ENCODE results near the gene SERGEF. TPM values are rescaled to one million over a fixed set of nuclear protein-coding genes. Genes with fewer than 3 reads are reported as not detected.

Gene SERGEF
- total RNA-seq, 4 donors from 2014 or later = 62.2 to 116 (median 83.5) TPM

DNA sequence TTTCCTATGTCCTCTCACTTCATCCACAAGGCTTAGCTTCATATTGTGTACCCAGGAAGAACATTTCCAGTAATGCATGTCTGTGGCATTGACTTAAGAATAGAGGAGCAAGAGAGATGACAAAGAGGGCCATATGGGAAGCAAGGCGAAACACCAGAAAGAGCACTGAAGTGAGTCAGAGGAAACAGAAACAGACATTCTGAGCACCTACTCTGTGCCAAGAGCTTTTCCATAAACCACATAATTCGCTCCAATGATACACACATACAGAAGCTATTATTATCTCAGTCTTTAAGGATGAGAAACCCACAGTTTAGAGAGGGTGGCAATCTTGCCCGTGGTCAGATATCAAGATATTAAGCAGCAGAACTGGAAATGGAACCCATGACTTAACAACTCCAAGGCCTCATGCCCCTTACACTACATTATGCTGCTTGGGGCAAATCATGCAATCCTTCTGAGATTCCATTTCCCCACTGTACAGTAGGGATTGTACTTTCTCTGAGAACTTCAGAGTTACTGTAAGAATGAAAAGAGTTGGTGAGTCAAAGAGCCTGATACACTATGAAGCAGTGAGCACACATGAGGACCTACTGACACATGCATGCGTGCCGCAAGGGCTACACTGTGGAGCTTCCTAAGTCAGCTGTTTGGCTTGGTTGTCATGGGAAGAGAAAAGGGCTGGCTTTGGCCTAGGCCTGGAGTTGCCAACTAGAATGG lies 151.7 kb downstream of the SERGEF start:
- H3K4me3 ChIP-seq (replicated peaks in 1 of 3) = no peak overlapping the region
- H3K4me1 ChIP-seq = peaks cover 6 to 12% of the 10 kb centered on the region in 2 donors
- intact Hi-C loops (cut with DNase I) = no loop called here
- no peaks in the 10 kb centered on the region for H3K36me3 ChIP-seq
- DNase-seq = no peak
- no peaks in the 10 kb centered on the region for H3K27me3 ChIP-seq
- 96 to 98% methylated on average over 5 of the region's 5 CpGs for WGBS, 2 donors
- no peak overlapping the region for H3K27ac ChIP-seq
- TF ChIP-seq POLR2A (IDR thresholded peaks at IDR 0.05) = no peak
- TF ChIP-seq, protein P1, sequence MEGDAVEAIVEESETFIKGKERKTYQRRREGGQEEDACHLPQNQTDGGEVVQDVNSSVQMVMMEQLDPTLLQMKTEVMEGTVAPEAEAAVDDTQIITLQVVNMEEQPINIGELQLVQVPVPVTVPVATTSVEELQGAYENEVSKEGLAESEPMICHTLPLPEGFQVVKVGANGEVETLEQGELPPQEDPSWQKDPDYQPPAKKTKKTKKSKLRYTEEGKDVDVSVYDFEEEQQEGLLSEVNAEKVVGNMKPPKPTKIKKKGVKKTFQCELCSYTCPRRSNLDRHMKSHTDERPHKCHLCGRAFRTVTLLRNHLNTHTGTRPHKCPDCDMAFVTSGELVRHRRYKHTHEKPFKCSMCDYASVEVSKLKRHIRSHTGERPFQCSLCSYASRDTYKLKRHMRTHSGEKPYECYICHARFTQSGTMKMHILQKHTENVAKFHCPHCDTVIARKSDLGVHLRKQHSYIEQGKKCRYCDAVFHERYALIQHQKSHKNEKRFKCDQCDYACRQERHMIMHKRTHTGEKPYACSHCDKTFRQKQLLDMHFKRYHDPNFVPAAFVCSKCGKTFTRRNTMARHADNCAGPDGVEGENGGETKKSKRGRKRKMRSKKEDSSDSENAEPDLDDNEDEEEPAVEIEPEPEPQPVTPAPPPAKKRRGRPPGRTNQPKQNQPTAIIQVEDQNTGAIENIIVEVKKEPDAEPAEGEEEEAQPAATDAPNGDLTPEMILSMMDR (IDR thresholded peaks at IDR 0.05) = no peak
- no peaks in the 10 kb centered on the region for H3K9me3 ChIP-seq

DNA sequence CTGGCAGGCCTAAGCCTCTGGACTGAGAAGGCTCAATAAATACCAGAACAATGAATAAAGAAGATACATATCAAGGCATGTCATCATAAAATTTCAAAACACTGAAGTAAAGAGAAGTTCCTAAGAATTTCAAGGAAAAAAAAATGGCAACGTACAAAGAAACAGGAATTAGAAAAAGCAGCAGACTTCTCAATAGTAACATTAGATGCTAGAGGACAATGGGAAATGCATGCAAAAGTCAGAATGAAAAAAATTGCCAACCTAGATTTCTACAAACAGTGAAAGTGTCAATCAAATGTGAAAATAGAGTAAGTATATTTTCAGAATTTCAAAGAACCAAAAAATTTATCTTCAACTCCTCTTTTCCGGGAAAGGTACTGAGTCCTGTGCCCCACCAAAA lies 153.3 kb downstream of the SERGEF start:
- WGBS, 2 donors = 92 to 93% methylated on average over 2 of the region's 2 CpGs
- no peak for DNase-seq

DNA sequence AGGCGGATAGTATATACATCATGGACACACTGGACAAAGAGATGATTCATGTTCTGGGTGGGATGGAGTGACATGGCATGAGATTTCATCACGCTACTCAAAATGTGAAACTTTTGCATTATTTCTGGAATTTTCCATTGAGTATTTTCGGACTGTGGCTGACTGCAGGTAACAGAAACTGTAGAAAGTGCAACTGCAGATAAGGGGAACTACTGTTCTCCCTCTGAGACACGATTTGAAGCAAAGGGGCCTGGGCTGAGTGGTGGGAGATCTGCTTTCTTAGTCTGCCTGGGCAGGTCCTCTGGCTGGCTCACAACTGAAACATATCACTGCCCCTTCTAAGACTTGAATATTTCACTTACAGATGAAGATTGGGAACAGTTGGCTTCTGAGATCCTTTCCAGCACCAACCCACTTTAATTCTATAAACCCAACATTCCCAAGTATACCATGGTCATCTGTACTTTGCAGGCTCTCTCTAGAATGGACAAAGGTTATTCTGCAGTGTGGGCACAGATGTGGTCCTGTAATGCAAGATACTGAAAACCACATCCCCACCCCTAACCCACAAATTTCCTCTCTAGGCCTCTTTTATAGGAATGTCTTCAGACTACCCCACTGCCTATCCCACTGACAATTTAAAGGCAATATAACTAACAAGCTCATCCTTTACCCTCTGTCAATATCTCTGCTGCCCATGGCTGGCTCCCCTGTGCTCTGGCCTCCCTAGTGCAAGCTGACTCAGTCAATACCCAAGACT lies 157.1 kb downstream of the SERGEF start:
- no peak overlapping the region for H3K4me3 ChIP-seq (replicated peaks in 1 of 3)
- DNase-seq = no peak
- 87 to 95% methylated on average over 4 of the region's 4 CpGs for WGBS, 2 donors
- no peaks in the 10 kb centered on the region for H3K36me3 ChIP-seq
- H3K27ac ChIP-seq = no peak overlapping the region
- no peaks in the 10 kb centered on the region for H3K4me1 ChIP-seq
- intact Hi-C loops (cut with DNase I) = no loop called here
- no peaks in the 10 kb centered on the region for H3K9me3 ChIP-seq
- no peaks in the 10 kb centered on the region for H3K27me3 ChIP-seq
- TF ChIP-seq, protein P1 (IDR thresholded peaks at IDR 0.05) = no peak
- no peak for TF ChIP-seq POLR2A (IDR thresholded peaks at IDR 0.05)

More for the DNA sequence above, 153.3 kb downstream of the SERGEF start:
- H3K27ac ChIP-seq = no peak overlapping the region
- intact Hi-C loops (cut with DNase I) = no loop called here
- no peak overlapping the region for H3K4me3 ChIP-seq (replicated peaks in 1 of 3)
- H3K27me3 ChIP-seq = no peaks in the 10 kb centered on the region
- TF ChIP-seq, protein P1 (IDR thresholded peaks at IDR 0.05) = no peak
- TF ChIP-seq POLR2A (IDR thresholded peaks at IDR 0.05) = no peak
- peaks cover 0 to 6% of the 10 kb centered on the region in 2 donors for H3K4me1 ChIP-seq
- H3K9me3 ChIP-seq = no peaks in the 10 kb centered on the region
- H3K36me3 ChIP-seq = no peaks in the 10 kb centered on the region

DNA sequence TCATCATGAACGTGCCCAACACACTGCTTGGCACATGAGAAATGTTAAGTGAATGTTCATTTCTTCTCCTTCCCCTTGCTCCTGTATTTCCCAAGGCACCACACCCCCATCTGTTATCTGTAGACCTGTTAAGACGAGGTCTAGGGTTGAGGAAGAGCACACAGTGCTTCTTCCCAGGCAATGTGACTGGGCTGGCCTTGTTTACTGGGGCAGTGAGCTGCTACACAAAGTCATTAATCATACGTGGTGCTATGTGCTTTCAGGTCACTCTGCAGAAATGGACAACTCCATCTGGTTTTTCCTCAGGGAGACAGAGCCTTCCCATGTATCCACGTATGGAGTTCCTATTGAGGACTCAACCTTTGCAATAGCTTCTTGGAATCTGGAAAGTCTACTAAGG lies 159.6 kb downstream of the SERGEF start:
- H3K36me3 ChIP-seq = no peaks in the 10 kb centered on the region
- H3K9me3 ChIP-seq = no peaks in the 10 kb centered on the region
- no peak for TF ChIP-seq POLR2A (IDR thresholded peaks at IDR 0.05)
- TF ChIP-seq, protein P1 (IDR thresholded peaks at IDR 0.05) = no peak

DNA sequence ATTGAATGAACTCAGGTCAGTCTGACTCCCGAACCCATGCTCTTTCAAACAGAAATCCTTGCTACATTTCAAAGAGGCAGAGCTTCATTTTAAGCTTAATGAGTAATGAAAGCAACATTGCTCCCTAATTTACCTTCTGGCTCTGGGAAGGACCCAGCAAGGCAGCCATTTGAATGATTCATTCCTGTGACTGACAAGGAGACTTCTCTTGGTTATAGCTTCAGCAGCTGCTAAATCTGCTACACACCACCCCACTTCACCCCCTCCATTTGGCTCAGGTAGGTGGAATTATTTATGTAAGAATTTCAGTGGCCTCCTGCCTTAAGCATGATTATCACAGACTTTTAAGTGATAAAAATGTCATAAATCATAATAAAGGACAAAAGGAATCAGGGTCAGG lies 160.6 kb downstream of the SERGEF start:
- H3K27me3 ChIP-seq = no peaks in the 10 kb centered on the region
- 92 to 100% methylated on average over 1 of the region's 1 CpG for WGBS, 2 donors
- no peaks in the 10 kb centered on the region for H3K36me3 ChIP-seq
- no peak for DNase-seq
- H3K9me3 ChIP-seq = no peaks in the 10 kb centered on the region
- H3K4me3 ChIP-seq (replicated peaks in 1 of 3) = no peak overlapping the region
- intact Hi-C loops (cut with DNase I) = no loop called here
- no peaks in the 10 kb centered on the region for H3K4me1 ChIP-seq
- TF ChIP-seq, protein P1 (IDR thresholded peaks at IDR 0.05) = no peak
- TF ChIP-seq POLR2A (IDR thresholded peaks at IDR 0.05) = no peak
- no peak overlapping the region for H3K27ac ChIP-seq

More for the DNA sequence above, 159.6 kb downstream of the SERGEF start:
- no peak overlapping the region for H3K4me3 ChIP-seq (replicated peaks in 1 of 3)
- no peak for DNase-seq
- no peaks in the 10 kb centered on the region for H3K27me3 ChIP-seq
- no peaks in the 10 kb centered on the region for H3K4me1 ChIP-seq
- no peak overlapping the region for H3K27ac ChIP-seq
- intact Hi-C loops (cut with DNase I) = no loop called here
- WGBS, 2 donors = 93 to 94% methylated on average over 4 of the region's 4 CpGs
